Neuron (in vitro differentiated cells): ENCODE measurements around the gene SNAPC4.
"Not testable (repeated sequence)": the region's sequence is repeated elsewhere in the genome, so short reads cannot be mapped to it uniquely, and the experiment has no call there.

Experiments used
- H2AFZ ChIP-seq: one replicate; pipeline ENCODE4 v1.6.1; 2013; ENCODE audit warnings: low read depth, mild to moderate bottlenecking, inconsistent platforms, low read length, moderate library complexity
- H3K27me3 ChIP-seq: one replicate; pipeline ENCODE4 v1.6.1; 2013; ENCODE audit warnings: low read length; ENCODE audit not compliant: insufficient read depth
- H3K36me3 ChIP-seq: one replicate; pipeline ENCODE4 v1.6.1; 2013; ENCODE audit warnings: low read length; ENCODE audit not compliant: insufficient read depth
- H3K4me1 ChIP-seq: one replicate; pipeline ENCODE4 v1.6.1; 2013; ENCODE audit warnings: low read length; ENCODE audit not compliant: insufficient read depth
- H3K4me3 ChIP-seq: 2 replicates; pipeline ENCODE4 v1.5.1; 2013; ENCODE audit warnings: mild to moderate bottlenecking, low read length, moderate library complexity
- H3K9me3 ChIP-seq: one replicate; pipeline ENCODE4 v1.6.1; 2013; ENCODE audit warnings: low read length

The SNAPC4 gene

DNA sequence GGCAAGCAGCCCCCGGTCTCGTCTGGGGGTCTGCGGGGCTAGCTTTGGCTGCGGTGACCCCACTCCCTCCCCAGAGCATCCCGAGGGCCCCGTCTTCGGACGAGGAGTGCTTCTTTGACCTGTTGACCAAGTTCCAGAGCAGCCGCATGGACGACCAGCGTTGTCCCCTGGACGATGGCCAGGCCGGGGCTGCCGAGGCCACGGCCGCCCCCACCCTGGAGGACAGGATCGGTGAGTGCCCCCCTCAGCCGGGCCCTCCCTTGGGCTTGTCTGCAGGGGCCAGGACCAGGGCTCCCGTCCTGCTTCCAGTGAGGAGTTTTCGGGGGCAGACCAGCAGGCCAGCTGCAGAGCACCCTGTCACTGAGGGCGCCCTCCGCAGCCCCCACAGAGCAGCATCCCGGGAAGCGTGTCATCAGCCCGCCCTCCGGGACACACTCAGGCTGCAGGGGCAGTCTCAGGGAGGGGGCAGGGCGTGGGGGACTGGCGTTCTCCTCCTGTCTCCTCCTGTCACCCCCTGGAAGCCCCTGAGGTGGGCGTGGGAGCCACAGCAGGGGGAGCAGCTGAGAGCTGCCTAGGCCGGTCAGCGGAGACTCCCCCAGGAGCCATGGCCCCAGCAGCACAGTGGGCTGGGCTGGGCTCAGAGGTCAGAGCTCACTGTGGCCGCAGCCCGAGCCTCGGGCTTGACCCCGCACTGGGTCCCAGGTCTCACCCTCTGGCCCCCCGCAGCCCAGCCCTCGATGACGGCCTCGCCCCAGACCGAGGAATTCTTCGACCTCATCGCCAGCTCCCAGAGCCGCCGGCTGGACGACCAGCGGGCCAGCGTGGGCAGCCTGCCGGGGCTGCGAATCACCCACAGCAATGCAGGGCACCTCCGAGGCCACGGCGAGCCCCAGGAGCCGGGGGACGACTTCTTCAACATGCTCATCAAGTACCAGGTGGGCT lies 44.1 kb downstream of the SNAPC4 start:
- Histone ChIP-seq H3K4me3 (no peak overlapping the region), H3K4me1 (peaks cover 7% of the 10 kb centered on the region), H3K9me3 (no peaks in the 10 kb centered on the region), H2AFZ (no peak overlapping the region), H3K36me3 (peaks cover 22% of the 10 kb centered on the region), H3K27me3 (no peaks in the 10 kb centered on the region)

DNA sequence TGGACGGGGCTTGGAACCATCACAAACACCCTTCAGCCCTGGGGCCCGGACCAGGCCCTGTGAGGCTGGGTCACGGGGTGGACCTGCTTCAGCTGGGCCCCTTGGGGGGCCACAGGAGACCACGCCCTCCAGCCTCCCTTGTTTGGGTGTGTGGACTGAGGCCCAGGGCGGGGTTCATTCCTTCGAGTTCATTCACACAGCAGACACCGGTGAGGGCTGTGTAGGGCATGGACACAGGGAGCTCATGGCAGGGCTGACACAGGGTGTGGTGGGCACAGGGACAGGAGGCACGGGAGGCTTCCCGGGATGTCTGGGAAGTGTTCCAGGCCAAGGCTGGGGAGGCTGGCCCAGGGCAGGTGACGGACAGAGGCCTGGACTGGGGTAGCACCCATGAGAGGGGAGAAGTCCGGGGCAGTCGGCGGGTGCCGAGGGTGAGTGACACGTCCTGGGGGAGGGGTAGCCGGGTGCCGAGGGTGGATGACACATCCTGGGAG lies 45.3 kb downstream of the SNAPC4 start:
- no peak overlapping the region for H3K4me3 ChIP-seq

DNA sequence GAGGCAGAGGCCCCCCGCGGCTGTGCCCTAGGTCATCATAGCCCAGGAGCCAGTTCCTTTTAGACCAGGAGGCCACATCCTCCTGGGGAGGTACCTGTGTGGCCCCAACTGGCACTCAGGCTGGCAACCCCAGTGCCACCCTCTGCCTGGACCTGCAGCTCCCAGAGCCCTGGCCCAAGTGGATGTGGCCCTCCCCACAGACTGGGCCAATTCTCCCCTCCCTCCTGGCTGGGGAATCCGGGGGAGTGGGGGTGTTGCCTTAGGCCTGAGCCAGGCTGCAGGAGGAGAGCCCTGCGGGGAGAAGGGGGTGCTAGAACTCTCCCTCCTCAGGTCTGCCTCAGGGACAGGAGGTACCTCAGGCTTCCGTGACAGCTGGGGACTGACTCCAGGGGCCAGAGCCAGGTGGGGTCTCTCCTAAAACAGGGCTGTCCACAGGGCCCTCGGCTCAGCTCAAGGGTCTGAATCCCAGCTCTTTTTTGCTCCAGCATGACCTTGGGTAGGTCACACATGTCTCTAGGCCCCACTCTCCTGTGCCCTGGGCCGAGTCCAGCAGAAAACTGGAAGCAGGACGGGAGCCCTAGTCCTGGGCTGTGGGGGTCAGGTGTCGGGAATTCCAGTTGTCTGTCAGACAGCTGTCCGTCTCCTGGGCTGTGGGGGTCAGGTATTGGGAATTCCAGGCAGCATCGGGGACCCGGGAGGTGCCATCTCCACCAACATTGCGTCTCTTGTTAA lies 46.0 kb downstream of the SNAPC4 start:
- Histone ChIP-seq H2AFZ (no peak overlapping the region), H3K4me1 (peaks cover 7% of the 10 kb centered on the region), H3K9me3 (no peaks in the 10 kb centered on the region), H3K36me3 (peaks cover 26% of the 10 kb centered on the region), H3K4me3 (no peak overlapping the region), H3K27me3 (no peaks in the 10 kb centered on the region)

More for the DNA sequence above, 45.3 kb downstream of the SNAPC4 start:
- no peak overlapping the region for H2AFZ ChIP-seq
- H3K36me3 ChIP-seq, result peaks cover 22% of the 10 kb centered on the region
- H3K27me3 ChIP-seq, result no peaks in the 10 kb centered on the region
- peaks cover 7% of the 10 kb centered on the region for H3K4me1 ChIP-seq
- H3K9me3 ChIP-seq, result no peaks in the 10 kb centered on the region

DNA sequence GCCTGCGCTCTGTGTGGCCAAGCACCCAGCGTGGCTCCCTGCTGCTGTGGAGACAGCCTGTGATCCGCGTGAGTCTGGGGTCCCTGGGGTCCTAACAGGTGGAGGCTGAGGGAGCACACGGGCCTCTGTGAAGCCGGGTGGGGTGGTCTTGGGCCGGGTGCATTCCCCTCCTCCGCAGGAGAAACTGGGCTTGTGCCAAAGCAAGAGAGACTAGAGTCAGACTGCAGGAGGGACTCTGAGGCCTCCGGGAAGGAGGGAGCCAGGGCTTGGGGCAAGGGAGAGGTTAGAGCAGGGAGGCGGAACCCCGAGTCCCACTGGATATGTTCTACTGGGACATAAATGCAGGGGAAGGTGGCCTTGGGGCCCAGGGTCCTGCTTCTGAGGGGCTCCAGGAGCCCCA lies 46.9 kb downstream of the SNAPC4 start:
- Histone ChIP-seq H3K27me3 (no peaks in the 10 kb centered on the region), H3K4me1 (peaks cover 7% of the 10 kb centered on the region), H3K9me3 (no peaks in the 10 kb centered on the region), H3K36me3 (peaks cover 24% of the 10 kb centered on the region), H3K4me3 (no peak overlapping the region), H2AFZ (no peak overlapping the region)

DNA sequence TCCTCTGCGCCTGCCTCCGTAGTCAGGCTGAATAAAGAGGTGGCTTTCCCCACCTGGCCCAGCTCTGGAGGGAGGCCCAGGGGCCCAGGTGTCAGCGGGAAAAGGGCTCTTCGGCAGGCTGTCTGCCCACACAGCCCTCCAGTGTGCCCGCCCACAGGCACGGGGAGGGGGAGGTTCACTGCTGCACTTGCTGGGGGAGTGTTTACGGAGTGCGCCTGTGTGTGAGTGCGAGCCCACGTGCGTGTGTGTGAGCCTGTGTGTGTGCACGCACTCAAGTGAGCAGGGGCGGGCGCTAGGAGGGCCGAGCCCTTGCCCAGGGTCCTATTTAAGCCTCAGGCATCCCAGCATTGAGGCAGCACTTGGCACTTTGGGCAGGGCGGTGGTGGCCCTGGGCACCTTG lies 47.3 kb downstream of the SNAPC4 start:
- peaks cover 7% of the 10 kb centered on the region for H3K4me1 ChIP-seq
- no peaks in the 10 kb centered on the region for H3K27me3 ChIP-seq
- H2AFZ ChIP-seq, result no peak overlapping the region
- no peak overlapping the region for H3K4me3 ChIP-seq
- no peaks in the 10 kb centered on the region for H3K9me3 ChIP-seq
- peaks cover 19% of the 10 kb centered on the region for H3K36me3 ChIP-seq

DNA sequence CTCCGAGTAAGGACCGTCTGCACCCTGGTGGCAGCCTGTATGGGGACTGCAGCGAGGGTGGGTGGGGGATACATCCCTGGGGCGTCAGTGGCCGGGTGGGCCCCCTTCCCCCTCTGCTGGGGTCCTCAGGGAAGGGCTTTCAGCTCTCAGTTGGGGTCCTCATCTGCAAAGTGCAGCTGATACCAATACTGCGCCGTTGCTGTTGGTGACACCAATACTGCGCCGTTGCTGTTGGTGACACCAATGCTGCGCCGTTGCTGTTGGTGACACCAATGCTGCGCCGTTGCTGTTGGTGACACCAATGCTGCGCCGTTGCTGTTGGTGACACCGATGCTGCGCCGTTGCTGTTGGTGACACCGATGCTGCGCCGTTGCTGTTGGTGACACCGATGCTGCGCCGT lies 48.1 kb downstream of the SNAPC4 start:
- H3K9me3 ChIP-seq, H3K4me1 ChIP-seq, H3K27me3 ChIP-seq, H3K4me3 ChIP-seq, H2AFZ ChIP-seq: not testable (repeated sequence)
- H3K36me3 ChIP-seq, result peaks cover 12% of the 10 kb centered on the region

DNA sequence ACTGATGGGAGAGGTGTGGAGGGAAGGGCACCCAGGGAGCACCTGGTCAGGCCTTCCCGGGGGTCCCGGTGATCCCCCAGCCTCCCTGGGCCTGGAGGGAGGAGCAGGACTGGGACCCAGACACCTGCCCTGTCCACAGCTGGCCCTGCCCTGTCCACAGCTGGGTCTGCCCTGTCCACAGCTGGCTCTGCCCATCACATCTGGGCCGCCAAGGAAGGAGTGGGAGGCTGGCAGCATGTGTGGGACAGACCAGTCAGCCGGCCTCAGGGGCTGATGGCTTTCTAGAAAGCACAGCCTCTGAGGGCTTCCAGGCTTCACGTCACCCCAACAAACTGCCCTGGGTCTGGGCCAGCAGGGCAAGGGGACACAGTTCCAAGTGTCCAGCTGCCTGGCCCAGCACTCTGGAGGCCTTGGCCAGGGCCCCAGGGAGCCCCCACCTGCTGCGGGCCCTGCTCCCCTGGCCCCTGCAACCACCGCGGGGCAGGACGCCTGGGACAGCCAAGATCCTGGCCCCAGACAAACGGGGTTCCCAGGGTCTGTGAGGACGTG lies 48.6 kb downstream of the SNAPC4 start:
- Histone ChIP-seq H3K36me3 (peaks cover 7% of the 10 kb centered on the region), H3K9me3 (no peaks in the 10 kb centered on the region), H3K27me3 (no peaks in the 10 kb centered on the region), H3K4me3 (no peak overlapping the region), H3K4me1 (peaks cover 10% of the 10 kb centered on the region), H2AFZ (no peak overlapping the region)
